ENCODE measurements around the gene LCN10.
"Not testable (repeated sequence)": the region's sequence is repeated elsewhere in the genome, so short reads cannot be mapped to it uniquely, and the experiment has no call there.

The LCN10 gene

DNA sequence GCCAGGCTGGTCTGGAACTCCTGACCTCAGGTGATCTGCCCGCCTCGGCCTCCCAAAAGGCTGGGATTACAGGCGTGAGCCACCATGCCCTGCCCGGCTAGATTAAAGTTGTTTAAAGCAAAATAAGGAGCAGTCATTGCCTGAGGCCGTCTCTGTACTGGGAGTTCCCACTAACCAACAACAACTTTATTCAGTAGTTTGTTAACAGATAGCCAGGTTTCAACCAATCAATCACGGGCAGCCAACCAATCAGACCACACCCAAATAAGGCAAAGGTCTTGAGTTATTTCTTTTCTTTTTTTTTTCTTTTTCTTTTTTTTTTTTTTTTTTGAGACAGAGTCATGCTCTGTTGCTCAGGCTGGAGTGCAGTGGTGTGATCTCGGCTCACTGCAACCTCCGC, 38.0 kb downstream of the LCN10 start:
- not testable (repeated sequence) for DNase-seq (ENCODE audit: low read depth in 1 of 2, low spot score in 1 of 2)

DNA sequence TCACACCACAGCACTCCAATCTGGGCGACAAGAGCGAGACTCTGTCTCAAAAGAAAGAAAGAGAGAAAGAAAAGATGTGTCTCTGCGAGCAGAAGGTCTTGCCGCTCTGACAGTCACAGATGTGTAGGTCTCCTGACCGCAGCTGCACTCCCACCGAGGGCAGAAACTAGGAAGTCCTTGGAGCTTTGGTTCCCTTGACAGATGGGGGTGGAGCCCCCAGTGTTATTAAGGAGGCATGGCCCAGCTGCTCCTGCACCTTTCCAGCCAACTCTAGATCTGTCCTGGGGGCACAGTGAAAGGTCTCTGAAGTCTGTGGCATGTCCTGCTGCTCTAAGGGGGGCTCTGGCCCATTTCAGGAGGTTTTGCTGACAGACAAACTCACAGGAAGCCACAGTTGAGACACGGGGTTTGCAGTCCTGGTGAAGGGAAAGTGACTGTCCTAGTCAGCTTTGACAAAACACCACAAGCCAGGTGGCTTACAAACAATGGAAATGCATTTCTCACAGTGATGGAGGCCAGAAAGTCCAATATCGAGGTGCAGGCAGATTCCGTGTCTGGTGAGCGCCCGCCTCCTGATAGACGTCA, 39.4 kb downstream of the LCN10 start:
- DNase-seq (ENCODE audit: low read depth in 1 of 2, low spot score in 1 of 2), result no peak

DNA sequence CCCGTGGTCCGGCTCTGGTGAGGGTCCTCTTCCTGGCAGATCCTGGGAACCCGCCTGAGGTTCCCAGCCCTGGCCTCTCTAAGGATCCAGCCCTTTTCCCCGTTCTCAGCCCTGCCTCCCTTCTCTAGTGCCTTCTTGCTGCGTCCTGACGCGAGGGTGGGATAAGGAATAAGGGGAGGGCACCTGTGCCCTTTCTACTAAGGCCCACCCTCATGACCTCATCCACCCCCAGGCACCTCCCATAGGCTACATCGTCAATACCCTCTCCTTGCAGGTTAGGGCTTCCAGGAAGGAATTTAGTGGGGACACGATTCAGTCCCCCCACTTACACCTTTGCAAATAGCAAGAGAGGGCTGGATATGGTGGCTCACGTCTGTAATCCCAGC, 41.1 kb downstream of the LCN10 start:
- no peak for DNase-seq (ENCODE audit: low read depth in 1 of 2, low spot score in 1 of 2)

DNA sequence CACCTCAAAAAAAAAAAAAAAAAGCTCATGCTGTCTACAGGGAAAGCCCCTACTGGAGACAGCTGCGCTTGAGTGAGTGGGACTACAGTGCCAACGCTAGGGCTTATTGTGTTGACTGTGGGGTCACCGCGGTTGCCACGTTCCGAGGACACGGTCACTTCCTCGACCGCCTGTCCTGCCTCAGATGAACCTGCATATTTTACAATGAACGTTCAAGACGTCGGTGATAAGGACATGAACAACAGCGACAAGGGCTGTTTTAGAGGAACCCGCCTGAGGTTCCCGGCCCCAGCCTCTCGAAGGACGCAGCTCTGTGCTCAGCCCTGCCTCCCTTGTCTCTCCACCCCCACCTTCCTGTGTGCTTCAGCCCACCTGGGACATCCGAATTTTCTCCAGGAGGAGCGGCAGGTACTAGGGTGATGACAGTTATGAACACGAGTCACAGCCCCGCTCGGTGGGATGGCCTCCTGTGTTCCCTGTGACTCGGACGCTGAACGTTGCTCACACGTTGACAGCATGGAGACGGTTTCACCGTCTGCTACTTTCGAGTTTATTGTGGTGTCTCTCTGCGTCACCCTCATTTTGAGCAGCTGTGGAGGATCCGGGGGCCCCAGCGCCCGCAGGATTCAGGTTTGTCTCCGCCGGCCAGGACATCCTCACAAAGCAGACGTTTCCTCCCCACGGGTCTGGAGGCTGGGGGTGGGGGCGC, 41.6 kb downstream of the LCN10 start:
- peak; percentile 50 to 72 for DNase-seq (ENCODE audit: low read depth in 1 of 2, low spot score in 1 of 2)

DNA sequence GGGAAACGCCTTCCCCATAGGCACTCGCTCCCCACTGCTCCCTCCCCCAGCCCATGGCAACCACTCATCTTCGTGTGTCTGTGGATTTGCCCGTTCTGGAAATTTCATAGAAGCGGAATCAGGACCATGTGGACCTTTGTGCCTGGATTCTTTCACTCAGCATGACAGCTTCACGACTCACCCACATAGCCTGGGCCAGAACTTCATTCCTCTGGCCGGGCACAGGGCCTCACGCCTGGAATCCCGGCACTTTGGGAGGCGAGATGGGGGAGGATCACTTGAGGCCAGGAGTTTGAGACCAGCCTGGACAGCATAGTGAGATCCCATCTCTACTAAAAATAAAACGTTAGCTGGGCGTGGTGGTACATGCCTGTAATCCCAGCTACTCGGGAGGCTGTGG, 42.4 kb downstream of the LCN10 start:
- DNase-seq (ENCODE audit: low read depth in 1 of 2, low spot score in 1 of 2), result no peak

DNA sequence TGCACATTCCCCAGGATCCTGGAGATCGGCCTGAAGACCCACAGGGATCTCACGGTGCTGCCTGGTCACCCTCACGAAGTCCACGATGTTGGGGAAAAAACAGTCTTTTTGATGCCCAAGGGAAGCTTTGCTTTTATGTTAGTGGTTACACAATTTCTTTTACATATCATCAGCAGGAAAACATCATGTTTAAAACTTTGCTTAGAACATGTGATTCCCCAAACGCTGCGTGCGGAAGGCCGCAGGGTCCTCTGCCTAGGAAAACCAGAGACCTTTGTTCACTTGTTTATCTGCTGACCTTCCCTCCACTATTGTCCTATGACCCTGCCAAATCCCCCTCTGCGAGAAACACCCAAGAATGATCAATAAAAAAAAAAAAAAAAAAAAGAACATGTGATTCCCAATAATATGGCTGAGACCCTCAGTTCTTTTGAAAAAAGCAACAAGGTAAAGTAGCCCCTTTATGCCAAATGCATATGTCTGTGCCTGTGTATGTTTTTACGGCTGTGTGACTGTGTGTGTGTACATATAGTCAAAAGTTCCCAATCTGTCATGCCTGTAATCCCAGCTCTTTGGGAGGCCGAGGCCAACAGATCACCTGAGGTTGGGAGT, 44.0 kb downstream of the LCN10 start:
- DNase-seq (ENCODE audit: low read depth in 1 of 2, low spot score in 1 of 2), result no peak

DNA sequence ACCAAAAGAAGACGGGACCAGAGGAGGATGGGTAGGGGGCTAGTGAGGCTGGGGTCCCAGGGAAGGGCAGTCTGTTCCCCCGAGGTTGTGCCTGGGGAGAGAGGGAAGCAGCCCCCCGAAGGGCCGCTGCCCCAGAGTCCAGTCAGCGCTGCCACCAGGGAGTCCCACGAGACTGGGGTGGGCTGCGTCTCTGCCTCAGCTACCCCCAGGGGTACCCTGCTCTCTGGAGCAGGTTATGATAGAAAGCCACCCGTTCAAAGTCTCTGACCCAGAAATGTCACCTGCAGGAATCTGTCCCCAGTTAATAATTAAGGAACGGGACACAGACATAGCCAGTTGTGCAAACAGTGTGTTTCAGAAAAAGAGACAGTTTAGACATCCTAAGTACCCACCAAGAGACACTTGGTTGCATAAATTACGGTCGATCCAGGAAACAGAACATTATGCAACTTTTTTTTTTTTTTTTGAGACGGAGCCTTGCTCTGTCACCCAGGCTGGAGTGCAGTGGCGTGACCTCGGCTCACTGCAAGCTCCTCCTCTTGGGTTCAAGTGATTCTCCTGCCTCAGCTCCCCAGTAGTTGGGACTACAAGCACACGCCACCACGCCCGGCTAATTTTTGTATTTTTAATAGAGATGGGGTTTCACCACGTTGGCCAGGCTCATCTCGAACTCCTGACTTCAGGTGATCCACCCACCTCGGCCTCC, 44.8 kb downstream of the LCN10 start:
- DNase-seq (ENCODE audit: low read depth in 1 of 2, low spot score in 1 of 2), result no peak

DNA sequence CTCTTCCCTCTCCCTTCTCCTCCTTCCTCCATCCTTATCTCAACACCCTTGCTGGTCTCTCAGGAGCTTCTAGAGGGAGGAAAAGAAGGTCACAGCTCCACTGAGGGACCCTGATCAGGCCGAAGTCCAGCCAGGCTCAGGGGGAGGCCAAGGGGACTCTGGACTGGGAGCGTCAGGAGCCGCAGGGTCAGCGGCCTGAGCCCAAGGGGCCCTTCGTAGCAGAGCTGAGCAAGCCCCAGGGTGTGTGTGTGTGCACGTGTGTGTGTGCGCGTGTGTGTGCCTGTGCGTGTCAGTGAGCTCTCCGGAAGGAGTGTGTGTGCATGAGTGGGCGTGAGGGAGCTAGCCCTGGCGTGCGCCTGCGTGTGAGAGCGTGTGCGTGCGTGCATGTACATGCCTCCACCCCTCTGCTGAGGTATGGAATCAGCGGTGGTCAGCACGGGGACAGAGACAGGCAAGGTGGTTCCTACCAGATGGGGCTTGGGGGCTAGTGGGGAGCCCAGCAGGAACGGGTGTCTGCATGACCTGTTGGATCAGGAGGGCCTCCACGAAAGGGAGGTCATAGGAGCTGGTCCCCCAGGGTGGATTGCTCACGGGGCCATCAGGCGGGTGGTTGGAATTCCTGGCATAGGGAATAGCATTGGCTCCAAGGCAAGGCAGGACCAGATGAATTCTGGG, 45.5 kb downstream of the LCN10 start:
- no peak for DNase-seq (ENCODE audit: low read depth in 1 of 2, low spot score in 1 of 2)

DNA sequence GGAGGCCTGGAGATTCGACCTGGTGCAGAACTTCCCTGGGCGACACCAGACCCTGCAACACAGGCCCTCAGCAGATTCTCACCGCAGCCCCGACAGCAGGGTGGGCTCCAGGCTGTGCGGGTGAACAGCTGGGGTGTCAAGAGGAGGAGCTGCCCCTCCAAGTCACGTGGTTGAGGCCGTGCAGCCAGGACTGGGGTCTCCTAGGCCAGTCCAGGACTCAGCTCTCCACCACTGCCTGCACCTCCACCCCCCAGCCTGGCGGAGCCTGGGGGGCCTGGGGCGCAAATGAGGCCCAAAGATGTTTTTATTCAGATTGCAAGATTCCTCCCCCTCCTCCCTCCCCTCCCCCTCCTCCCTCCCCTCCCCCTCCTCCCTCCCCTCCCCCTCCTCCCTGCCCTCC, 46.2 kb downstream of the LCN10 start:
- no peak for DNase-seq (ENCODE audit: low read depth in 1 of 2, low spot score in 1 of 2)

DNA sequence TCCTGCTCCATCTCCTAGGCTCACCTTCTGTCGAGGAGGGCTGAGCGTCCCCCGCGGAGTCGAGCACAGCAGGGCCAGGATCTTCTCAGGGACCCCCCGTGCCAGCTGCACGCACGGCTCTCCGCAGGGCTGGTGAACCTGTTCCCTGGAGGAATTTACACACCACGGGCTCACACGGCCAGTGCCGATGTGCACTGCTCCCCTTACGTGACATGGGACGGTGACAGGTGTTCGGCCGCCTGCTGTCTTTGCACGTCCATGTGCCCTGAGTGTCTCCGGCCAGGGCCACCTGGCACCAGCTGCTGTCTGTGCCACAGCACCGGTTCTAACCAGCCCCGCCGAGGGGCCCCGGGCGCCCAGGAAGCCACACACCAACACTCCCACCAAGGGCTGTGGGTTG, 46.8 kb downstream of the LCN10 start:
- no peak for DNase-seq (ENCODE audit: low read depth in 1 of 2, low spot score in 1 of 2)

DNA sequence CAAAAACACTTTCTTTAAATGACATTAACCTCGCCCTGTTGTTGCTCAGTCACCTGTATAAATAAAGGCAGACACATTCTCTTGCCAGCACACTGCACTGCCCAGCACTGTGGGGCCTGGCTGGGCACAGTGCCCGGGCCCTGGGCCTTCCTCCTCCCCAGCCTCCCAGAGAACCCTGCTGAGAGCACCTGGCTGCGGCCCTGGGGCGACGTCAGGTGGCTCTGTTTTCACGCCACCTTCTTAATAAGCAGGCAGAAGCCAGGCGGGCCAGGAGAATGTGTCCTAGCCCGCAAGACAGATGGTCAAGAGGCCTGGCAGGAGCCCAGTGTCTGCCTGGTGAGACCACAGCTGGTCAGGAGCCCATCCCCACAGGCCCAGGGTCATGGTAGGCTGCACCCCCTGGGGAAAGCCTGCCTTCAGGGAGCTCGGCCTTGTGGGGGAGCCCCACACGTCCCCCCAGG, 47.3 kb downstream of the LCN10 start:
- no peak for DNase-seq (ENCODE audit: low read depth in 1 of 2, low spot score in 1 of 2)

DNA sequence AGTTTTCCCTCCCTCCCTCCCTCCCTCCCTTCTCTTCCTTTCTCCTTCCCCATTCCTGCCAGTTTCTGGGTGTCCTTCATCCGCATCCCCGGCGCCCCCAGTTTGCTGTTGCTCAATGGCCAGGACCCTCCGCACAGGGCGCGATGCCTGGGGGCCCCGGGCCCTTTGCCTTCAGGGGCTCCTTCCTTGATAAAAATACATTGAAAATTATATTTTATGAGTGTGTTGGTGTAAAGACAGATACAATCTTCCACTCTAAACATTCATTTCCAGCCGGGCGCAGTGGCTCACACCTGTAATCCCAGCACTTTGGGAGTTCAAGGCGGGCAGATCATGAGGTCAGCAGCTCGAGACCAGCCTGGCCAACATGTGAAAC, 47.9 kb downstream of the LCN10 start:
- DNase-seq (ENCODE audit: low read depth in 1 of 2, low spot score in 1 of 2), result no peak

DNA sequence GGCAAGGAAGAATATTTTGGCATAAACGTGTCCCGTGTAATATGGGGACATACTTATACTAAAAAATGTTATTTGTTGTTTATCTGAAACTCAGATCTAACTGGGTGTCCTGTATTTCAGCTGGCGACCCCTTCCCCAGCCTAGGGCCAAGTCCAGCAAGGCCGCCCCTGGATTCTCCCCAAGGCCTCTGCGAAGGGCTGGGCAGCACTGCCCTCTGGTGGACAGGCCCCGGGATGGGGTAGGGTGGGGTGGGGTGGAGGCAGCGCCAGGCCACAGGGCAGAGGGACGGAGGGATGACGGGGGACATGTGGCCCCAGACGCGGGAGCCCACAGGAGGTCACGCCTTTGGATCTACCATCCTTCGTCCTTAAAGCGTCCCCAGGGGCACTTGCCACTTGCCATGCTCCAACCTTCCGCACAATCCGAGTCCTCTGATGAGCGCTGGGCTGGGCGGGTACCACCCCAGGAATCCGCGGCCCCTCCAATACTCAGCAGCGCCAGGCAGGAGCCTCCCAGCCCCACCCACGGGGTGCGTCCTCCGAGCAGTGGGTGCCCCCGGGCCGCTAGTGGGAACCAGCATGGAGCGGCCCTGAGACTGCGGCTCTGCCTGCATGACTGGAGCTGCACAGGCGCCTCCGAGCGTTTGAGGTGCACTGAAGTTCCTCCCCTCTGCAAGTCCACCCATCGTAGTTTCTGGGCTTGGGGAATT, 48.4 kb downstream of the LCN10 start:
- no peak for DNase-seq (ENCODE audit: low read depth in 1 of 2, low spot score in 1 of 2)

DNA sequence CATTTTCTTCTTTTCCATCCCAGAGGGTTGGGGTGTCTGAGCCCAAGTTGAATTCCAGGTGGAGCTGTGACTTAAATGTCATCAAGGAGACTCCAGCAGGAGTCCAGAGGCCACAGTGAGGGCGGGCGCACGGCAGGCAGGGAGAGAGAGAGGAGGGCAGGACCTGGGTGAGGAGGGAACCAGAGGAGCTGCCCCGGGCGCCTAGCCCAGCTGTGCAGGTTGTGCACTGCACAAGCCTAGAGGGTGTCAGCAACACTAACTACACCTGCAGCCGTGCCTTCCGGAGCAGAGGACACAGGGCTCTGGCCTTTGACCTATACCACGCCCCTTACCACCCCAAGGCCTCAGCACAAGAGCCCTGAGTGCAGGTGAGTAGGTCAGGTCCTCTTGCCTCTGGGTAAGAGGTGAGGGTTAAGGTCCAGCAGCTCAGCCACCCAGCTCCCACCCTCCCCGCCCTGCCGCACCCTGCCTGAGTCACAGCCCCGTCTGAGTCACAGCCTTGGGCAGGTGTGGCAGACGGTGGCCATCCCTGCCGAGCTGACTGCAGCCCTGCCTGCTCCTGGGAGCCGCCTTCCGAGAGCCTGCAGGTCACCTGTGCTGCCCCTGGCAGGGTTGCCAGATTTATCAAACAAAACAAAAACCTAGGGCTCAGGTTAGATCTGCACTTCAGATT, 49.1 kb downstream of the LCN10 start:
- DNase-seq (ENCODE audit: low read depth in 1 of 2, low spot score in 1 of 2), result no peak

DNA sequence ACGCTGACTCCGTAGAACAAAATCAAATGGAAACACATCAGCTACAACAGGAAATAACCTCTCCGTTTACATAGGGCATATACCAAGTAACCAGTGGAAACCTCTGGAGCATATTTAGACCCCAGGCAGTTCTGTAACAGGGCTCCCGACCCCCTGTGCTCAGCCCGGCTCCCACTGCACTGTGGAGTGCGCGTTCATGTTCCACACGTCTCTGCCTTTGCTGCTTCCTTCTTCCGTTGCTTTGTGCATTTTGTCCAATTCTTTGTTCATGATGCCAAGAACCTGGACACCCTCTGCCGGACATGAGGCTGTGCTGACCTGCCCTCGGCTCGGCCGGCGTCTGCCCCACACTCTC, 49.6 kb downstream of the LCN10 start:
- no peak for DNase-seq (ENCODE audit: low read depth in 1 of 2, low spot score in 1 of 2)

DNA sequence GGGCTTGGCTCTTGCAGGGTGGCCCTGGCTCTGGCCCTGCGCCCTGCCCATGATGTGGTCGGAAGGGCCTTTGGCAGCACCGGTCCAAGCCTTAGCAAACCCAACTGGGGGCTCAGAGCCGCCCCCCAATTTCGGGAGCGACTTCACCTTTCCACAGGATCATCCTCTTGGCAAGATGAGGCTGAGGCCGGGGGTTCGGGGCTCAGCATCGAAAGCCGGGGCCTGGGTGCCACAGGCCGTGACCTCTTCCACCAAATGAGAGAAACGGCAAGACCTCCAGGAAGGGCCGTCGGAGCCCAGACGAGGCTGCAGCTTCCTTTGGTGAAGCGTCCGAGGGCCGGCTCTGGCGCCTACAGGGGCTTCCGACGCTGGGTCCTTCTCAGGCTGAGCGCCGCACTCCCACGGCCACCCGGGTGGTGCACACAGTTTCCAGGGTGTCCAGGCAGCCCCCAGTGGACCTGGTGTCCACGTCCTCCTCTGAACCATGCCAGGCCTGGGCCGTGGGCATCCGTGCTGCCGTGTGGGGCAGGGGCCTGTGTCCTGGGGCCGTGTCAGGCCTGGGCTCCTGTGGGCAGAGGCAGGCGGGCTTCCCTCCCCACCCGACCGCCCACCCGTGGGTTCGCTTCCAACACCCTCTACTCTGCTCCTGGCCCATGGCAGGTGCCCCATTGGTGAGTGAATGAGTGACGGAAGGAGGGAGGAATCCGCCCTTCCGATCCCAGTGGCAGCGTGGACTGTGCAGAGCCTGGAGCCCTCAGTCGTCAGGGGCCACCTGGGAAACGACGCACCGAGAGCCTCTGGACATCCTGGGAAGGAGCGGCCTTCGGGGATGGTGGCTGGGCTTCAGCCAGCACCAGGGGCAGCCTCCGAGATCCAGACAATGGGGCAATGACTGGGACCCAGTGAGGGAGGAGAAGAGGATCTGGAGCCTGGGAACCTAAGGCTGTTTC, 50.3 kb downstream of the LCN10 start:
- no peak for DNase-seq (ENCODE audit: low read depth in 1 of 2, low spot score in 1 of 2)

DNA sequence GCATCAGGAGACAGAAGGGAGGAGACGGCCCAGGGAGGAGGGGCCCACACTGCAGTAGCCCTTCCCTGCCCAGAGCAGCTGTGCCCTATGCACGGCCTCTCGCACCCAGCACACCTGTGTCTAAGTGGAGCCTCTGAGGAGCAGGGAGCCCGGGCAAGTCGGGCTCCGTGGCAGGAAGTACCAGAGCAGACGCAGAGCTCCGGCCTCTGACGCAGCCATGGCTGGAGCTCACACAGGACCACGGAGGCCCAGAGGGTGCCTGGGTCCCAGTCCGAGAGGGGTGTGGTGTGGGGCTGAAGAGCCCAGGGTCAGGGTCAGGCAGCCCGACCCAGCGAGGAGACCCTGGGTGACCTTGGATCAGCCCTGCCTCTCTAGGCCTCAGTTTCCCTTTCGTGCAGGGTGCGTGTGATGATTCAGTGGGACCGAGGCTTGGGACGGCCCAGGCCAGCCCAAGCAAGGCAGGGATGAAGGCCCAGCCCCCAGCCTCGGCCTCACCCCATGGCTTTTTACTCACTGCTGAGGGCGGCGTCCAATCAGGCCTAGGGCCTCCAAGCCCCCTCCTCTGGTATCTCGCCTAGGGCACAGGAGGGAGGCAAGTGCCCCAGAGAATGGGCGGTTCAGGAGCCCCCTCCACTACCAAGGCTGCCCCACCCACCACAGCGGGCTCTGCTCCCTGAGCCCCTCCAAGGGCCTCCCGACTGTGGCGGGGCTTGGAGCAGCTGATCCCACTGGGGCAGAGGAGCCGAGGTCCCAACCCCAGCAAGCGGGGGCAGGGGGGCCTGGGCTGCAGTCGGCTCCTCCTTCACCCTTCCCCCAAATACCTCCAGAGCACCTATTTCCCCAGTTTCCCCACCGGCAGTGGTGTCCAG, 51.2 kb downstream of the LCN10 start:
- DNase-seq (ENCODE audit: low read depth in 1 of 2, low spot score in 1 of 2), result no peak

DNA sequence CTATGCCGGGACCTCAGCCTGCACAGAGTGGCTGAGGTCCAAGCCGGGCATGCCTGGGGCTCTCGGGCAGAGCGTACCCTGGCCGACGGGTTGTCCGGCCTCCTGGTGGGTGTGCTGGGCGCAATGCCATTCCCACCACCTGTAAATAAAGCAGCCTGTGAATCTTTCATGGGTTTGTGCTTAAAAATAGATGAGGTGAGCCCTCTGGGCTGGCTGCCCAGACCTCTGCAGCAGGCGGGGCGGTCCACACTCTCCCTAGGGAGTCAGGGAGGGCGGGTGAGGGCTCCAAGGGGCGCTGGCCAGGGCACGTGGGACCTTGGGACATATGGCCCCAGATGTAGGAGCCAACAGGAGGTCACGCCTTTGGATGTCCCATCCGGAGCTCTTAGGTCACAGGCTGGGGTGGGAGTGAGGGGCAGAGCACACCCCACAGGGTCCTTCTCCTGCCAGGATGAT, 51.9 kb downstream of the LCN10 start:
- DNase-seq (ENCODE audit: low read depth in 1 of 2, low spot score in 1 of 2), result no peak

Measured in activated CD4-positive, alpha-beta T cell treated with anti-CD3 and anti-CD28 coated beads, Interleukin-2, amount 50 U/mL, for 24 hours (primary cell).